GM06990 (cell line): Measurements from ENCODE around the gene IVD.

ENCODE experiments used
- DNase-seq: peaks from one replicate; pipeline ENCODE4 v3.0.0-alpha.2; 2011; ENCODE audit not compliant: insufficient read length; ENCODE audit errors: extremely low read depth
- H3K27me3 ChIP-seq: replicated peaks from 2 replicates; pipeline ENCODE4 v1.6.0; 2011; ENCODE audit warnings: low read length; ENCODE audit not compliant: control insufficient read depth, insufficient read depth
- H3K36me3 ChIP-seq: 2 replicates; pipeline ENCODE4 v1.5.1; 2011; ENCODE audit warnings: low read length; ENCODE audit not compliant: control insufficient read depth, insufficient read depth
- H3K4me3 ChIP-seq: replicated peaks from 2 replicates; pipeline ENCODE4 v1.5.1; 2011; ENCODE audit warnings: low read depth, mild to moderate bottlenecking, control low read depth, low read length
- TF ChIP-seq, protein P1 (sequence below): IDR thresholded peaks from 2 replicates; pipeline ENCODE4 v1.5.1; 2011; ENCODE audit warnings: low read length, control low read depth, mild to moderate bottlenecking, inconsistent platforms; ENCODE audit not compliant: insufficient read depth, poor library complexity, severe bottlenecking

Gene IVD

DNA sequence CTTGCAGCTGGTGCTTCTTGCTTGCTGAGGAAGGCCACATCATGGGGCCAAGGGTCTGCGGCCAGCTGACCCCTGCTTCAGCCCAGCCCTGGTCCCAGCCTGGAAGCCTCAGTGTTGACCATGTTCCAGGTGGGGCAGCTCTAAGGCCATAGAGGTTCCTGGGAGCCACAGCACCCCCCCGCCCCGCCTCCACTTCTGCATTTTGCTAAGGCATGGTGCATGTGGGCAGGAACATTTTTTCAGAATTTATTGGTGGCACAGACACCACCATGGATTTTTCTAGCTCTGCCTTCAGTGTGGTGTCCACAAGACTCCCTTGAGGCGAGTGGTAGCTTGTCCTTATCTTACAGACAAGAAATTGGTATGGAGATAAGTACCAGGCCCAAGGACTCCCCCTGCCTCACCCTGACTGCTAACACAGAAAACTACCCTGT, 63.3 kb downstream of the IVD start:
- TF ChIP-seq, protein P1, sequence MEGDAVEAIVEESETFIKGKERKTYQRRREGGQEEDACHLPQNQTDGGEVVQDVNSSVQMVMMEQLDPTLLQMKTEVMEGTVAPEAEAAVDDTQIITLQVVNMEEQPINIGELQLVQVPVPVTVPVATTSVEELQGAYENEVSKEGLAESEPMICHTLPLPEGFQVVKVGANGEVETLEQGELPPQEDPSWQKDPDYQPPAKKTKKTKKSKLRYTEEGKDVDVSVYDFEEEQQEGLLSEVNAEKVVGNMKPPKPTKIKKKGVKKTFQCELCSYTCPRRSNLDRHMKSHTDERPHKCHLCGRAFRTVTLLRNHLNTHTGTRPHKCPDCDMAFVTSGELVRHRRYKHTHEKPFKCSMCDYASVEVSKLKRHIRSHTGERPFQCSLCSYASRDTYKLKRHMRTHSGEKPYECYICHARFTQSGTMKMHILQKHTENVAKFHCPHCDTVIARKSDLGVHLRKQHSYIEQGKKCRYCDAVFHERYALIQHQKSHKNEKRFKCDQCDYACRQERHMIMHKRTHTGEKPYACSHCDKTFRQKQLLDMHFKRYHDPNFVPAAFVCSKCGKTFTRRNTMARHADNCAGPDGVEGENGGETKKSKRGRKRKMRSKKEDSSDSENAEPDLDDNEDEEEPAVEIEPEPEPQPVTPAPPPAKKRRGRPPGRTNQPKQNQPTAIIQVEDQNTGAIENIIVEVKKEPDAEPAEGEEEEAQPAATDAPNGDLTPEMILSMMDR, result no peak
- H3K36me3 ChIP-seq, result peaks cover 6% of the 10 kb centered on the region
- no peak overlapping the region for H3K4me3 ChIP-seq
- DNase-seq, result no peak
- no peaks in the 10 kb centered on the region for H3K27me3 ChIP-seq

DNA sequence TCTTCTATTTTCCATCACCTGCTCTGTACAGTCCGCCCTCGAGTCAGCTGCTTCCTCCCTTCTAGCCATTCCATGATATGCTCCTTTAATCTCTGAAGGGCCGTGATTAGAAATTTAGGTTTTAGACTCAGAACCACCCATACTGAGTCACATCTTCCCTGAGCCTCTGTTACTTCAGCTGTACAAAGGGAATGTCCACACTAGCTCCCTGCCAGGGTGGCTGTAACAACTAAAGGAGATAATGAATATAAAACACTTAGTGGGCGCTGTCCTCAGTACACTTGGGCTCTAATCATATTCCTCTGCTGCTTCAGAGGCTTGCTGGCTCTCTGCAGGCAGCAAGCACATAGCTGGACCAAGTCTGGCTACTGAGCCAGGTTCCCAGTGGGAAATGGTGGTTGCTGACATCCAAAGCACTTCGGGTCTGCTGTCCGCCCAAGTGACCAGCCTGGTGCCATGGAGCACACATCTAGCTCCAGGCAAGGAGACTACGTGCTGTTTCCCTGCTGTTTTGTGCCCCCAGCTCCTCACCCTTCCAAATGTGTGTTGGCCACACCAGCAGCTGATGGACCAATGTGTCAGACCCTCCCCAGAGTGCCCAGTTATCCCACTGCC, 64.3 kb downstream of the IVD start:
- TF ChIP-seq, protein P1, result no peak
- no peaks in the 10 kb centered on the region for H3K27me3 ChIP-seq
- no peak for DNase-seq
- H3K36me3 ChIP-seq, result peaks cover 4% of the 10 kb centered on the region
- H3K4me3 ChIP-seq, result no peak overlapping the region

DNA sequence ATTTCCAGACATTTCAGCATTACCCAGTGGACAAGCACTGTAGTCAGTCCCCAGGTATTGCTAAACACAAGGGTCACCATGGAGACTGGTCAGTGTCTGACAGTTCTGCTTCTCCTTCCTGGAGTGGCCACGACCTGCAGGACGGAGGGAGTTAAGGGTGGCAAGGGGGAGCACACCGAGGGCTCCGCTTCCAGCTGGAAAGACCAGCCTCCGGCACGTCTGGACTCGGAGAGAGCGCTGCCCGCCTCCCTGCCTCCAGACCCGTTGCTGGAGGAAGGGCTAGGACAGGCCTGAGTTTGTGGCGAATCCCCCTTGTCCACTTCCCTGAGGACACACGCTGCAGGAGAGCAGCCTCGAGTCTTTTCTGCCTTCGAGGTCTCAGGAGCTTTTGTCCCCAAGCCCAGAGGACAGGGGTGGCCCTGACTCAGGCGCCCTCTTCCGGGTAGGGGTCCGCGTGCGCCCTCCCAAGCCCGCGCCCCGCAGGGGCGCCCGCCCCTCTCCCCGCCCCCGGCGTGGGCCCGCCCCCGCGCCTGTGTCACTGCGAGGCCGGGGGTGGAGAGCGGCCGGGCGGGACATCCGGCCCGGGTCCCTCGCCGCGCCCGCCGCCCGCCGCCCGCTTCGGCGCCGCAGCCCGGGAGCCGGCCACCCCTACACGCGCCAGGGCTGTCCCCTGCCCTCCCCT, 65.0 kb downstream of the IVD start, which contains the start of gene CHST14:
TSS of gene CHST14 (plus strand) at position 562 of the 682 bp plus-strand sequence. CDS start 230 bp downstream, outside the sequence.
- TF ChIP-seq, protein P1, result peak; percentile 4

More for the DNA sequence above, 65.0 kb downstream of the IVD start, which contains the start of gene CHST14:
- Histone ChIP-seq H3K4me3 (peak within 1 kb of the TSS; percentile 86), H3K36me3 (peaks cover under 1% of the 10 kb centered on the region), H3K27me3 (no peaks in the 10 kb centered on the region)
- DNase-seq, result peak; percentile 70
